H1 (cell line): ENCODE data around the gene WDR45B. TPM values are rescaled to one million over a fixed set of nuclear protein-coding genes. Genes with fewer than 3 reads are reported as not detected.

Experiments
- CTCF ChIA-PET: fragments of 300-600 bp; sonication (Branson Sonifier 250); formaldehyde crosslinking; loops from one replicate; lab custom pipeline; 2021; ENCODE audit not compliant: partially characterized antibody; lab: Charles Lee
- POLR2A ChIA-PET: fragments of 300-600 bp; sonication (Branson Sonifier 250); formaldehyde crosslinking; loops from one replicate; lab custom pipeline; 2021; ENCODE audit warnings: inconsistent platforms; ENCODE audit not compliant: partially characterized antibody; lab: Charles Lee
- DNase-seq, 2 experiments: peaks; one replicate each; pipeline versions ENCODE4 v3.0.0 to v3.0.0-alpha.2; 2010 to 2022; ENCODE audit warnings: low spot score in 2 of 2, low read depth in 1 of 2, mixed read lengths in 1 of 2
- FAIRE-seq: peaks from 2 replicates; lab custom pipeline; 2011; peaks lifted over from hg19 to GRCh38; lab: Jason Lieb, UNC
- H2AFZ ChIP-seq: 2 replicates; pipeline ENCODE4 v1.8.1; 2012; ENCODE audit warnings: low read length, inconsistent platforms
- H2AK5ac ChIP-seq: 2 replicates; pipeline ENCODE4 v1.6.1; 2013; ENCODE audit warnings: low read depth, low read length
- H2BK120ac ChIP-seq: replicated peaks from 2 replicates; pipeline ENCODE3; 2013; ENCODE audit warnings: low read depth, low read length, inconsistent platforms
- H2BK12ac ChIP-seq: 2 replicates; pipeline ENCODE4 v1.6.1; 2013; ENCODE audit warnings: low read depth, low read length
- H2BK15ac ChIP-seq: 2 replicates; pipeline ENCODE4 v1.6.1; 2013; ENCODE audit warnings: low read length
- H2BK20ac ChIP-seq: 2 replicates; pipeline ENCODE4 v1.6.1; 2013; ENCODE audit warnings: low read length
- H2BK5ac ChIP-seq: 2 replicates; pipeline ENCODE4 v1.6.1; 2013; ENCODE audit warnings: low read depth, low read length
- H3K14ac ChIP-seq: 2 replicates; pipeline ENCODE4 v1.6.1; 2013; ENCODE audit warnings: inconsistent platforms; ENCODE audit not compliant: insufficient read length
- H3K18ac ChIP-seq: 2 replicates; pipeline ENCODE4 v1.6.1; 2013; ENCODE audit warnings: low read length; ENCODE audit errors: extremely low read depth
- H3K23ac ChIP-seq: 2 replicates; pipeline ENCODE4 v1.6.1; 2013; ENCODE audit warnings: inconsistent platforms; ENCODE audit not compliant: insufficient read length
- H3K23me2 ChIP-seq: 2 replicates; pipeline ENCODE4 v1.6.1; 2013; ENCODE audit warnings: low read depth, low read length
- H3K27ac ChIP-seq: 2 replicates; pipeline ENCODE4 v1.6.1; 2011; ENCODE audit warnings: low read depth, low read length, inconsistent platforms
- H3K27me3 ChIP-seq, 4 experiments: replicated peaks in 1 of 4; 1 replicate in 1 of 4; 2 replicates in 3 of 4; pipeline versions ENCODE4 v1.6.1 to v1.8.1; 2011 to 2013; ENCODE audit warnings: low read length in 3 of 4, mild to moderate bottlenecking in 3 of 4, inconsistent platforms in 2 of 4, mixed read lengths in 2 of 4, moderate library complexity in 1 of 4; ENCODE audit not compliant: control insufficient read depth in 3 of 4, insufficient read depth in 3 of 4; ENCODE audit errors: extremely low read depth in 1 of 4
- H3K36me3 ChIP-seq, 4 experiments: 2 replicates each; pipeline versions ENCODE4 v1.6.1 to v1.8.1; 2011 to 2013; ENCODE audit warnings: mild to moderate bottlenecking in 4 of 4, low read length in 3 of 4, moderate library complexity in 2 of 4, control low read depth in 1 of 4, inconsistent platforms in 1 of 4; ENCODE audit not compliant: insufficient read depth in 4 of 4, control insufficient read depth in 2 of 4
- H3K4ac ChIP-seq: replicated peaks from 2 replicates; pipeline ENCODE3; 2013; ENCODE audit warnings: low read length, low read depth, mixed read lengths, inconsistent platforms; ENCODE audit not compliant: insufficient read length
- H3K4me1 ChIP-seq, 4 experiments: replicated peaks in 1 of 4; 1 replicate in 1 of 4; 2 replicates in 3 of 4; pipeline versions ENCODE4 v1.6.1 to v1.8.1; 2011 to 2013; ENCODE audit warnings: low read length in 3 of 4, inconsistent platforms in 2 of 4, mixed read lengths in 1 of 4; ENCODE audit not compliant: insufficient read depth in 4 of 4, control insufficient read depth in 3 of 4
- H3K4me2 ChIP-seq, 2 experiments: 2 replicates each; pipeline versions ENCODE4 v1.6.1 to v1.8.1; 2011 to 2013; ENCODE audit warnings: low read depth in 2 of 2, low read length in 2 of 2, control low read depth in 1 of 2, inconsistent platforms in 1 of 2, mild to moderate bottlenecking in 1 of 2; ENCODE audit not compliant: insufficient read depth in 1 of 2
- H3K4me3 ChIP-seq, 4 experiments: fragments of 200-600, 300-600 bp in 1 of 4; sonication (generic), shearing (Covaris generic), sonication (Bioruptor Twin) in 1 of 4; 2 replicates each; pipeline versions ENCODE4 v1.5.1 to v1.8.1; 2011 to 2016; ENCODE audit warnings: low read length in 4 of 4, low read depth in 3 of 4, control low read depth in 2 of 4, inconsistent platforms in 2 of 4, mild to moderate bottlenecking in 2 of 4, mixed read lengths in 1 of 4, moderate library complexity in 1 of 4; ENCODE audit not compliant: insufficient read depth in 2 of 4; ENCODE audit errors: extremely low read depth in 1 of 4
- H3K56ac ChIP-seq: replicated peaks from 2 replicates; pipeline ENCODE3; 2013; ENCODE audit warnings: low read depth, mild to moderate bottlenecking, mixed read lengths, low read length, inconsistent platforms; ENCODE audit not compliant: insufficient read length
- H3K79me1 ChIP-seq: 2 replicates; pipeline ENCODE4 v1.6.1; 2013; ENCODE audit warnings: low read depth, low read length, control low read depth
- H3K79me2 ChIP-seq, 2 experiments: 2 replicates each; pipeline versions ENCODE4 v1.6.1 to v1.8.1; 2012 to 2013; ENCODE audit warnings: low read length in 2 of 2, mild to moderate bottlenecking in 2 of 2, inconsistent platforms in 1 of 2; ENCODE audit not compliant: insufficient read depth in 2 of 2, control insufficient read depth in 1 of 2
- H3K9ac ChIP-seq, 4 experiments: replicated peaks in 1 of 4; 1 replicate in 1 of 4; 2 replicates in 3 of 4; pipeline versions ENCODE4 v1.6.1 to v1.8.1; 2011 to 2013; ENCODE audit warnings: low read depth in 3 of 4, low read length in 3 of 4, control low read depth in 2 of 4, mild to moderate bottlenecking in 2 of 4, moderate library complexity in 2 of 4, inconsistent platforms in 1 of 4; ENCODE audit errors: extremely low read depth in 1 of 4
- H3K9me3 ChIP-seq, 2 experiments: 2 replicates each; pipeline versions ENCODE4 v1.6.1 to v1.8.1; 2012 to 2013; ENCODE audit warnings: mild to moderate bottlenecking in 2 of 2, moderate library complexity in 2 of 2, control low read depth in 1 of 2, inconsistent platforms in 1 of 2, low read depth in 1 of 2, low read length in 1 of 2, mixed read lengths in 1 of 2; ENCODE audit not compliant: insufficient read depth in 2 of 2
- H4K20me1 ChIP-seq, 2 experiments: replicated peaks in 1 of 2; 2 replicates each; pipeline versions ENCODE3 to v1.8.1; 2011 to 2013; ENCODE audit warnings: inconsistent platforms in 2 of 2, low read length in 2 of 2, mild to moderate bottlenecking in 1 of 2; ENCODE audit not compliant: insufficient read depth in 2 of 2, control insufficient read depth in 1 of 2
- H4K5ac ChIP-seq: 2 replicates; pipeline ENCODE4 v1.6.1; 2013; ENCODE audit warnings: low read length, low read depth, mixed read lengths, inconsistent platforms; ENCODE audit not compliant: insufficient read length
- H4K8ac ChIP-seq: 2 replicates; pipeline ENCODE4 v1.8.0; 2013; ENCODE audit warnings: mild to moderate bottlenecking, moderate library complexity, low read length, inconsistent platforms; ENCODE audit not compliant: insufficient read depth; ENCODE audit errors: extremely low read depth
- H4K91ac ChIP-seq: replicated peaks from 2 replicates; pipeline ENCODE3; 2013; ENCODE audit warnings: low read length, mixed read lengths, inconsistent platforms; ENCODE audit not compliant: insufficient read length
- BRCA1 ChIP-seq: IDR thresholded peaks from 2 replicates; pipeline ENCODE4 v1.6.1; 2012; ENCODE audit warnings: low read depth, low read length, improper control_type of control experiment
- KDM5A ChIP-seq: fragments of 200-600 bp; IDR thresholded peaks from 2 replicates; pipeline ENCODE4 v1.7.1; 2012; ENCODE audit warnings: mild to moderate bottlenecking, low read length, inconsistent platforms, mixed read lengths
- RAD21 ChIP-seq, 2 experiments: IDR thresholded peaks in 1 of 2; conservative IDR thresholded peaks in 1 of 2; 2 replicates each; pipeline ENCODE4 v1.6.1; 2011; ENCODE audit warnings: low read depth in 2 of 2, low read length in 2 of 2, improper control_type of control experiment in 1 of 2, inconsistent platforms in 1 of 2, mild to moderate bottlenecking in 1 of 2, moderate library complexity in 1 of 2
- WGBS, 2 experiments: shearing (Covaris generic) in 1 of 2; methylation state at CpG; one replicate each; pipeline versions ENCODE4 v1.1.6 to v1.1.7; 2013 to 2015; ENCODE audit warnings: low lambda C conversion rate in 2 of 2, mixed read lengths in 2 of 2, inconsistent platforms in 1 of 2, low coverage in 1 of 2, missing lambda C conversion rate in 1 of 2; ENCODE audit not compliant: insufficient replicate concordance in 2 of 2, insufficient coverage in 1 of 2, insufficient read length in 1 of 2; ENCODE audit errors: extremely low coverage in 1 of 2, missing lambda C conversion rate in 1 of 2; 5-methylcytosine and 5-hydroxymethylcytosine counted together
- polyA plus RNA-seq, 7 experiments: library from polyadenylated mRNA; depleted of rRNA in 3 of 7; stranded (reverse) in 5 of 7; unstranded in 2 of 7; fragments of >200 nt in 5 of 7; fragments of 200-250 nt in 2 of 7; gene quantifications; 1 replicate in 5 of 7; 2 replicates in 1 of 7; 4 replicates in 1 of 7; pipeline versions ENCODE4 v1.2.1 to v1.2.3, GENCODE V29; 2011 to 2013; ENCODE audit warnings: missing spikeins in 2 of 7, mixed read lengths in 2 of 7
- total RNA-seq: library from RNA; stranded (reverse); fragmentation: NEBNext Ultra II Directional; extraction: Animal tissue kit (Norgen Biotek cat#: 25700); gene quantifications from 2 replicates; pipeline ENCODE4 v1.2.1, GENCODE V29; 2021
- TF ChIP-seq, protein P1 (sequence below), 3 experiments: IDR thresholded peaks; 1 replicate in 2 of 3; 2 replicates in 1 of 3; pipeline versions ENCODE4 v1.5.1 to v1.6.1; 2011; ENCODE audit warnings: low read length in 3 of 3, mild to moderate bottlenecking in 3 of 3, inconsistent platforms in 2 of 3, low read depth in 1 of 3, moderate library complexity in 1 of 3; ENCODE audit not compliant: insufficient read depth in 1 of 3; ENCODE audit errors: control extremely low read depth in 1 of 3

Gene WDR45B
- total and polyA plus RNA-seq, 2 of the 8 experiments (the other 6 are each of a cell fraction or from before 2014, with no cell fraction given), result 82.0 to 100 TPM

GRCh38 chr17:82615084-82616020 is 32.9 kb downstream of the WDR45B start:
- Histone ChIP-seq H3K27me3 (no peaks in the 10 kb centered on the region), H4K20me1 (peaks cover 4 to 7% of the 10 kb centered on the region in 2 experiments)
- CTCF ChIA-PET, result interaction anchor here (0.6 to 3.8 kb wide), 11 partner anchors 9 to 436 kb away, joined by 3 to 18 read pairs (median 4); no protein-coding TSS in a partner anchor

More at GRCh38 chr17:82615084-82616020, 32.9 kb downstream of the WDR45B start:
- Histone ChIP-seq H2BK120ac (no peak overlapping the region), H3K4me1 (0 out of 7 replicates have a peak, but pooled peaks cover 0 to 1% (median 0%) of the 10 kb centered on the region in 4 experiments), H3K18ac (no peak overlapping the region), H3K4me3 (no peak overlapping the region), H3K56ac (no peak overlapping the region), H3K9ac (no peak overlapping the region), H3K79me2 (no peaks in the 10 kb centered on the region), H4K91ac (no peak overlapping the region), H4K8ac (no peak overlapping the region), H2BK5ac (no peak overlapping the region), H2AFZ (no peak overlapping the region), H3K79me1 (no peaks in the 10 kb centered on the region), H2BK12ac (no peak overlapping the region)
- FAIRE-seq, result no peak
- POLR2A ChIA-PET, result interaction anchor here (1.0 to 1.3 kb wide), 2 partner anchors 12 to 24 kb away, joined by 3 read pairs; no protein-coding TSS in a partner anchor
- no peak for TF ChIP-seq BRCA1
- TF ChIP-seq RAD21 (IDR thresholded peaks at IDR 0.05 in 1 of 2, conservative IDR thresholded peaks at IDR 0.05 in 1 of 2; ENCODE audit: low read depth in 2 of 2, low read length in 2 of 2), result peak; percentile 28 to 46; a peak in 3 of 4 replicates
- TF ChIP-seq, protein P1, sequence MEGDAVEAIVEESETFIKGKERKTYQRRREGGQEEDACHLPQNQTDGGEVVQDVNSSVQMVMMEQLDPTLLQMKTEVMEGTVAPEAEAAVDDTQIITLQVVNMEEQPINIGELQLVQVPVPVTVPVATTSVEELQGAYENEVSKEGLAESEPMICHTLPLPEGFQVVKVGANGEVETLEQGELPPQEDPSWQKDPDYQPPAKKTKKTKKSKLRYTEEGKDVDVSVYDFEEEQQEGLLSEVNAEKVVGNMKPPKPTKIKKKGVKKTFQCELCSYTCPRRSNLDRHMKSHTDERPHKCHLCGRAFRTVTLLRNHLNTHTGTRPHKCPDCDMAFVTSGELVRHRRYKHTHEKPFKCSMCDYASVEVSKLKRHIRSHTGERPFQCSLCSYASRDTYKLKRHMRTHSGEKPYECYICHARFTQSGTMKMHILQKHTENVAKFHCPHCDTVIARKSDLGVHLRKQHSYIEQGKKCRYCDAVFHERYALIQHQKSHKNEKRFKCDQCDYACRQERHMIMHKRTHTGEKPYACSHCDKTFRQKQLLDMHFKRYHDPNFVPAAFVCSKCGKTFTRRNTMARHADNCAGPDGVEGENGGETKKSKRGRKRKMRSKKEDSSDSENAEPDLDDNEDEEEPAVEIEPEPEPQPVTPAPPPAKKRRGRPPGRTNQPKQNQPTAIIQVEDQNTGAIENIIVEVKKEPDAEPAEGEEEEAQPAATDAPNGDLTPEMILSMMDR (IDR thresholded peaks at IDR 0.05; ENCODE audit: control extremely low read depth in 1 of 3, insufficient read depth in 1 of 3, low read depth in 1 of 3, low read length in 3 of 3), result peak; percentile 42 to 71 (median 51)
- TF ChIP-seq KDM5A, result no peak
- TF ChIP-seq, all 59 proteins: peak for 2
- no peak overlapping the region for H2BK15ac ChIP-seq
- no peak overlapping the region for H3K27ac ChIP-seq
- H3K23ac ChIP-seq, result no peak overlapping the region
- no peak overlapping the region for H3K4ac ChIP-seq
- peaks cover 9 to 46% (median 31%) of the 10 kb centered on the region in 4 experiments; a peak in 7 of 8 replicates for H3K36me3 ChIP-seq
- no peaks in the 10 kb centered on the region for H3K9me3 ChIP-seq
- H2AK5ac ChIP-seq, result no peak overlapping the region
- H3K4me2 ChIP-seq, result no peak overlapping the region
- no peak overlapping the region for H4K5ac ChIP-seq
- peak in 1 of 2 experiments; percentile 57 for DNase-seq
- no peak overlapping the region for H2BK20ac ChIP-seq
- H3K23me2 ChIP-seq, result no peaks in the 10 kb centered on the region
- H3K14ac ChIP-seq, result no peak overlapping the region
- 92% methylated on average over 42 of the region's 45 CpGs; no CpG with 5 or more reads in 1 of the 2 experiments for WGBS, 2 experiments
